GM12878 (cell line): Measurements from ENCODE around the gene TAF11L14.

Experiments
- CHD1 ChIP-seq: IDR thresholded peaks from 2 replicates; pipeline ENCODE4 v1.6.1; 2012; ENCODE audit warnings: low read depth, low read length, improper control_type of control experiment
- CTCF ChIP-seq, 3 experiments: IDR thresholded peaks in 2 of 3; conservative IDR thresholded peaks in 1 of 3; 2 replicates each; pipeline ENCODE4 v1.5.1; 2011; ENCODE audit warnings: low read depth in 3 of 3, low read length in 3 of 3, mild to moderate bottlenecking in 3 of 3, control low read depth in 2 of 3, moderate library complexity in 2 of 3, inconsistent platforms in 1 of 3, mixed read lengths in 1 of 3; ENCODE audit not compliant: control insufficient read depth in 2 of 3, insufficient read depth in 1 of 3; ENCODE audit errors: extremely low read depth in 1 of 3
- EZH2 ChIP-seq: IDR thresholded peaks from 2 replicates; pipeline ENCODE4 v1.6.1; 2012; ENCODE audit warnings: low read depth, mild to moderate bottlenecking, control low read depth, inconsistent platforms, low read length, borderline replicate concordance; ENCODE audit not compliant: control insufficient read depth
- HDGF ChIP-seq: fragments of 450-650 bp; IDR thresholded peaks from 2 replicates; pipeline ENCODE4 v1.6.1; 2016; ENCODE audit warnings: antibody characterized with exemption
- MEF2A ChIP-seq: IDR thresholded peaks from 2 replicates; pipeline ENCODE4 v1.6.1; 2011; ENCODE audit warnings: low read depth, mild to moderate bottlenecking, low read length, moderate library complexity; ENCODE audit not compliant: insufficient read depth
- MTA3 ChIP-seq: IDR thresholded peaks from 2 replicates; pipeline ENCODE4 v1.6.1; 2012; ENCODE audit warnings: low read length, inconsistent platforms, borderline replicate concordance
- NFYB ChIP-seq: IDR thresholded peaks from 2 replicates; pipeline ENCODE4 v1.6.1; 2011; ENCODE audit warnings: low read depth, mild to moderate bottlenecking, low read length, improper control_type of control experiment, moderate library complexity; ENCODE audit not compliant: insufficient read depth
- POLR2AphosphoS2 ChIP-seq: IDR thresholded peaks from 2 replicates; pipeline ENCODE4 v1.6.1; 2011; ENCODE audit warnings: low read depth, mild to moderate bottlenecking, low read length, improper control_type of control experiment, moderate library complexity
- POU2F2 ChIP-seq: IDR thresholded peaks from 3 replicates; pipeline ENCODE4 v1.6.1; 2011; ENCODE audit warnings: low read depth, mild to moderate bottlenecking, low read length, borderline replicate concordance
- RAD21 ChIP-seq: IDR thresholded peaks from 2 replicates; pipeline ENCODE4 v1.6.1; 2011; ENCODE audit warnings: mild to moderate bottlenecking, low read depth, low read length, moderate library complexity; ENCODE audit not compliant: insufficient read depth

GRCh38 chr5:17620627-17621026 lies 13.6 kb upstream of the TAF11L14 start:
- no peak for TF ChIP-seq CHD1
- no peak for TF ChIP-seq MTA3
- no peak for TF ChIP-seq NFYB
- no peak for TF ChIP-seq POLR2AphosphoS2
- no peak for TF ChIP-seq MEF2A
- TF ChIP-seq CTCF (IDR thresholded peaks at IDR 0.05 in 2 of 3, conservative IDR thresholded peaks at IDR 0.05 in 1 of 3; ENCODE audit: control insufficient read depth in 2 of 3, extremely low read depth in 1 of 3, insufficient read depth in 1 of 3, low read depth in 3 of 3, low read length in 3 of 3) = no peak
- TF ChIP-seq RAD21 = no peak
- TF ChIP-seq EZH2 = no peak
- TF ChIP-seq POU2F2 = no peak
- no peak for TF ChIP-seq HDGF
